MCF 10A (cell line): ENCODE results near the gene DIP2C. TPM values are rescaled to one million over a fixed set of nuclear protein-coding genes. Genes with fewer than 3 reads are reported as not detected.

Experiments
- BruUV-seq: library from RNA; stranded (reverse); fragments of 400-500 nt; replicated peaks from 2 replicates; lab custom pipeline; 2021; lab: Mats Ljungman, UMichigan
- CTCF ChIA-PET: fragments of 300-600 bp; sonication (Branson Sonifier 250); formaldehyde crosslinking; extraction: SDS; loops from one replicate; lab custom pipeline; 2021; ENCODE audit warnings: antibody characterized with exemption, inconsistent platforms; lab: Yijun Ruan, JAX
- POLR2A ChIA-PET: fragments of 300-600, 350-650 bp; sonication (Branson Sonifier 250); formaldehyde crosslinking; extraction: SDS; loops from one replicate; lab custom pipeline; 2020; ENCODE audit warnings: antibody characterized with exemption, inconsistent platforms; lab: Yijun Ruan, JAX
- DNase-seq: peaks from one replicate; pipeline ENCODE4 v3.0.0-alpha.2; 2018; ENCODE audit not compliant: unreplicated experiment
- H3K27ac Mint-ChIP-seq: one replicate; pipeline ENCODE4 v1.8.0; 2022; ENCODE audit warnings: mild to moderate bottlenecking, low read depth, mixed read lengths; ENCODE audit not compliant: unreplicated experiment
- H3K27me3 Mint-ChIP-seq: one replicate; pipeline ENCODE4 v1.8.0; 2022; ENCODE audit warnings: mixed read lengths; ENCODE audit not compliant: insufficient read depth, unreplicated experiment
- H3K36me3 Mint-ChIP-seq: one replicate; pipeline ENCODE4 v1.8.0; 2022; ENCODE audit warnings: mild to moderate bottlenecking, moderate library complexity, mixed read lengths; ENCODE audit not compliant: insufficient read depth, unreplicated experiment
- H3K4me1 Mint-ChIP-seq: one replicate; pipeline ENCODE4 v1.8.0; 2022; ENCODE audit warnings: mixed read lengths; ENCODE audit not compliant: insufficient read depth, unreplicated experiment
- H3K4me3 Mint-ChIP-seq: one replicate; pipeline ENCODE4 v1.8.0; 2022; ENCODE audit warnings: mild to moderate bottlenecking, moderate library complexity, mixed read lengths; ENCODE audit not compliant: unreplicated experiment
- H3K9me3 Mint-ChIP-seq: one replicate; pipeline ENCODE4 v1.8.0; 2022; ENCODE audit warnings: mixed read lengths; ENCODE audit not compliant: unreplicated experiment
- CTCF ChIP-seq: fragments of 200-600 bp; IDR thresholded peaks from one replicate; pipeline ENCODE4 v1.8.0; 2022; ENCODE audit warnings: antibody characterized with exemption, mild to moderate bottlenecking; ENCODE audit not compliant: unreplicated experiment
- intact Hi-C: fragments of 100-400 bp; cut with micrococcal nuclease; formaldehyde crosslinking; loops from 2 replicates; pipeline ENCODE4 v1.14.1; 2022
- total RNA-seq: library from RNA; stranded (reverse); gene quantifications from 2 replicates; pipeline ENCODE4 v1.2.3, GENCODE V29; 2022

The DIP2C gene
- total RNA-seq, 1 experiment from 2014 or later, result 0.37 TPM

GRCh38 chr10:493391-494148, 195.9 kb downstream of the DIP2C start:
- no peak for DNase-seq
- POLR2A ChIA-PET, result no interaction called here
- no peaks in the 10 kb centered on the region for H3K36me3 Mint-ChIP-seq
- peaks cover 17% of the 10 kb centered on the region for H3K27me3 Mint-ChIP-seq
- CTCF ChIA-PET, result interaction anchor here (0.6 to 1.4 kb wide), 2 partner anchors 18 to 1596 kb away, joined by 3 to 4 read pairs; no protein-coding TSS in a partner anchor
- H3K9me3 Mint-ChIP-seq, result no peaks in the 10 kb centered on the region
- no TSS peak for BruUV-seq
- H3K4me3 Mint-ChIP-seq, result no peak overlapping the region
- no peaks in the 10 kb centered on the region for H3K4me1 Mint-ChIP-seq
- no peak overlapping the region for H3K27ac Mint-ChIP-seq
- TF ChIP-seq CTCF, result no peak
- intact Hi-C loops, result no loop called here

GRCh38 chr10:492836-493235, 196.6 kb downstream of the DIP2C start:
- Mint-ChIP-seq H3K9me3 (no peaks in the 10 kb centered on the region), H3K27ac (no peak overlapping the region), H3K4me3 (no peak overlapping the region), H3K4me1 (no peaks in the 10 kb centered on the region), H3K27me3 (peaks cover 17% of the 10 kb centered on the region), H3K36me3 (no peaks in the 10 kb centered on the region)
- ChIA-PET CTCF (interaction anchor here (0.7 kb wide), 1 partner anchor 353 kb away, joined by 3 read pairs; no protein-coding TSS in a partner anchor), POLR2A (no interaction called here)
- no peak for DNase-seq
- intact Hi-C loops, result no loop called here
- TF ChIP-seq CTCF, result no peak
- BruUV-seq, result no TSS peak

GRCh38 chr10:491667-492424, 197.6 kb downstream of the DIP2C start:
- no peak overlapping the region for H3K4me3 Mint-ChIP-seq
- ChIA-PET CTCF (interaction anchor here (0.7 to 0.8 kb wide), 2 partner anchors 18 to 354 kb away, joined by 3 read pairs; no protein-coding TSS in a partner anchor), POLR2A (no interaction called here)
- H3K27me3 Mint-ChIP-seq, result peaks cover 17% of the 10 kb centered on the region
- H3K4me1 Mint-ChIP-seq, result no peaks in the 10 kb centered on the region
- H3K27ac Mint-ChIP-seq, result no peak overlapping the region
- BruUV-seq, result no TSS peak
- H3K36me3 Mint-ChIP-seq, result no peaks in the 10 kb centered on the region
- TF ChIP-seq CTCF, result no peak
- intact Hi-C loops, result no loop called here
- DNase-seq, result no peak
- H3K9me3 Mint-ChIP-seq, result no peaks in the 10 kb centered on the region

- no peaks in the 10 kb centered on the region for H3K4me1 Mint-ChIP-seq
- peaks cover 17% of the 10 kb centered on the region for H3K27me3 Mint-ChIP-seq
- ChIA-PET POLR2A (no interaction called here), CTCF (no interaction called here)
- no peak for DNase-seq
- no peaks in the 10 kb centered on the region for H3K9me3 Mint-ChIP-seq
- intact Hi-C loops, result no loop called here
- no TSS peak for BruUV-seq
- no peaks in the 10 kb centered on the region for H3K36me3 Mint-ChIP-seq
- TF ChIP-seq CTCF, result no peak
- no peak overlapping the region for H3K27ac Mint-ChIP-seq
- no peak overlapping the region for H3K4me3 Mint-ChIP-seq
Observed at GRCh38 chr10:490891-491571, 198.4 kb downstream of the DIP2C start.
